NB4 (cell line): ENCODE data around the gene CSMD2.

Experiments used
- CTCF ChIP-seq: IDR thresholded peaks from one replicate; pipeline ENCODE4 v1.5.1; 2012; ENCODE audit warnings: low read depth, low read length
- MYC ChIP-seq: IDR thresholded peaks from 2 replicates; pipeline ENCODE4 v1.6.1; 2011; ENCODE audit warnings: low read depth, low read length
- POLR2A ChIP-seq: IDR thresholded peaks from 2 replicates; pipeline ENCODE4 v1.6.1; 2011; ENCODE audit warnings: mild to moderate bottlenecking; ENCODE audit not compliant: insufficient read length; ENCODE audit errors: extremely low read depth
- TF ChIP-seq, protein P1 (sequence below): IDR thresholded peaks from 2 replicates; pipeline ENCODE4 v1.6.1; 2011; ENCODE audit warnings: low read depth, low read length

- TF ChIP-seq, protein P1, sequence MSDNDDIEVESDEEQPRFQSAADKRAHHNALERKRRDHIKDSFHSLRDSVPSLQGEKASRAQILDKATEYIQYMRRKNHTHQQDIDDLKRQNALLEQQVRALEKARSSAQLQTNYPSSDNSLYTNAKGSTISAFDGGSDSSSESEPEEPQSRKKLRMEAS = no peak
- TF ChIP-seq CTCF (no peak), POLR2A (no peak), MYC (no peak)
Observed at GRCh38 chr1:33636209-33636608, 528.8 kb downstream of the CSMD2 start.
